22Rv1 (cell line): Measurements from ENCODE around the gene DUSP19.

ENCODE experiments used
- CTCF ChIP-seq: fragments of 450-650 bp; IDR thresholded peaks from 2 replicates; pipeline ENCODE4 v1.5.1; 2017; ENCODE audit warnings: mild to moderate bottlenecking
- ZFX ChIP-seq: fragments of 450-650 bp; IDR thresholded peaks from 2 replicates; pipeline ENCODE4 v1.6.1; 2017; ENCODE audit warnings: antibody characterized with exemption, borderline replicate concordance

GRCh38 chr2:183060571-183061231, 17.8 kb upstream of the DUSP19 start:
- TF ChIP-seq CTCF = no peak
- TF ChIP-seq ZFX = no peak
